Putamen (tissue), 1 donor: Measurements from ENCODE around the gene COL4A6.

Experiments
- DNase-seq: peaks from one replicate; pipeline ENCODE4 v3.0.0-alpha.2; 2016; ENCODE audit warnings: low spot score

The COL4A6 gene

GRCh38 chrX:108216919-108217571 lies 221.2 kb downstream of the COL4A6 start:
- no peak for DNase-seq

GRCh38 chrX:108216405-108216804 lies 221.8 kb downstream of the COL4A6 start:
- no peak for DNase-seq

- DNase-seq = no peak
Measured at GRCh38 chrX:108211301-108211700, 226.9 kb downstream of the COL4A6 start.

- DNase-seq = no peak
Measured at GRCh38 chrX:108209006-108209554, 229.1 kb downstream of the COL4A6 start.

GRCh38 chrX:108203540-108203939 lies 234.7 kb downstream of the COL4A6 start:
- DNase-seq = no peak

- no peak for DNase-seq
Measured at GRCh38 chrX:108199691-108200090, 238.5 kb downstream of the COL4A6 start.

- DNase-seq = no peak
Measured at GRCh38 chrX:108199041-108199440, 239.2 kb downstream of the COL4A6 start.

- DNase-seq = no peak
Measured at GRCh38 chrX:108198420-108198819, 239.8 kb downstream of the COL4A6 start.

GRCh38 chrX:108186811-108187210 lies 251.4 kb downstream of the COL4A6 start:
- DNase-seq = no peak

- DNase-seq = no peak
Measured at GRCh38 chrX:108178143-108178498, 260.1 kb downstream of the COL4A6 start.

- DNase-seq = no peak
Measured at GRCh38 chrX:108177351-108178142, 260.7 kb downstream of the COL4A6 start.

- DNase-seq = no peak
Measured at GRCh38 chrX:108173874-108174273, 264.3 kb downstream of the COL4A6 start.

GRCh38 chrX:108171671-108172070 lies 266.6 kb downstream of the COL4A6 start:
- no peak for DNase-seq

- DNase-seq = no peak
Measured at GRCh38 chrX:108169768-108170167, 268.5 kb downstream of the COL4A6 start.

GRCh38 chrX:108168961-108169740 lies 269.1 kb downstream of the COL4A6 start:
- DNase-seq = no peak

GRCh38 chrX:108167211-108167872 lies 270.9 kb downstream of the COL4A6 start:
- no peak for DNase-seq

- no peak for DNase-seq
Measured at GRCh38 chrX:108165383-108166111, 272.7 kb downstream of the COL4A6 start.

- DNase-seq = no peak
Measured at GRCh38 chrX:108163333-108164082, 274.7 kb downstream of the COL4A6 start.

- DNase-seq = no peak
Measured at GRCh38 chrX:108162265-108162664, 276.0 kb downstream of the COL4A6 start.

- DNase-seq = no peak
Measured at GRCh38 chrX:108160309-108160708, 277.9 kb downstream of the COL4A6 start.
